ENCODE data around the gene CDADC1. TPM values are rescaled to one million over a fixed set of nuclear protein-coding genes. Genes with fewer than 3 reads are reported as not detected.

CDADC1 gene
- total and polyA plus RNA-seq, 2 experiments from 2014 or later = 9.1 to 12.7 TPM

GRCh38 chr13:49304356-49304755 lies 56.6 kb downstream of the CDADC1 start:
- no peaks in the 10 kb centered on the region for H3K9me3 ChIP-seq (ENCODE audit: low read depth)
- no peak for DNase-seq (ENCODE audit: low read depth in 1 of 2, low spot score in 1 of 2)
- no peak overlapping the region for H3K4me3 ChIP-seq
- TF ChIP-seq CTCF (IDR thresholded peaks at IDR 0.05; ENCODE audit: low read depth, low read length) = no peak
- H3K27me3 ChIP-seq = no peaks in the 10 kb centered on the region
- no peaks in the 10 kb centered on the region for H3K36me3 ChIP-seq
- no peaks in the 10 kb centered on the region for H3K4me1 ChIP-seq (ENCODE audit: low read depth)
- H3K27ac ChIP-seq = no peak overlapping the region

- Histone ChIP-seq H3K4me3 (no peak overlapping the region), H3K27ac (no peak overlapping the region), H3K36me3 (peaks cover 3% of the 10 kb centered on the region), H3K27me3 (no peaks in the 10 kb centered on the region), H3K4me1 (ENCODE audit: low read depth) (no peaks in the 10 kb centered on the region), H3K9me3 (ENCODE audit: low read depth) (no peaks in the 10 kb centered on the region)
- no peak for DNase-seq (ENCODE audit: low read depth in 1 of 2, low spot score in 1 of 2)
- TF ChIP-seq CTCF (IDR thresholded peaks at IDR 0.05; ENCODE audit: low read depth, low read length) = no peak
Observed at GRCh38 chr13:49304763-49305700, 57.3 kb downstream of the CDADC1 start.

- no peak for TF ChIP-seq CTCF (IDR thresholded peaks at IDR 0.05; ENCODE audit: low read depth, low read length)
- Histone ChIP-seq H3K27ac (no peak overlapping the region), H3K36me3 (peaks cover 8% of the 10 kb centered on the region), H3K4me3 (no peak overlapping the region), H3K27me3 (no peaks in the 10 kb centered on the region), H3K4me1 (ENCODE audit: low read depth) (no peaks in the 10 kb centered on the region), H3K9me3 (ENCODE audit: low read depth) (no peaks in the 10 kb centered on the region)
- no peak for DNase-seq (ENCODE audit: low read depth in 1 of 2, low spot score in 1 of 2)
Observed at GRCh38 chr13:49305792-49306425, 58.2 kb downstream of the CDADC1 start.

- no peaks in the 10 kb centered on the region for H3K27me3 ChIP-seq
- H3K36me3 ChIP-seq = peaks cover 8% of the 10 kb centered on the region
- no peak overlapping the region for H3K4me3 ChIP-seq
- H3K4me1 ChIP-seq (ENCODE audit: low read depth) = no peaks in the 10 kb centered on the region
- no peak overlapping the region for H3K27ac ChIP-seq
- TF ChIP-seq CTCF (IDR thresholded peaks at IDR 0.05; ENCODE audit: low read depth, low read length) = no peak
- no peak for DNase-seq (ENCODE audit: low read depth in 1 of 2, low spot score in 1 of 2)
- H3K9me3 ChIP-seq (ENCODE audit: low read depth) = no peaks in the 10 kb centered on the region
Observed at GRCh38 chr13:49307365-49307764, 59.6 kb downstream of the CDADC1 start.

GRCh38 chr13:49308097-49308875 lies 60.6 kb downstream of the CDADC1 start:
- Histone ChIP-seq H3K27ac (no peak overlapping the region), H3K4me1 (ENCODE audit: low read depth) (no peaks in the 10 kb centered on the region), H3K4me3 (no peak overlapping the region), H3K9me3 (ENCODE audit: low read depth) (no peaks in the 10 kb centered on the region), H3K27me3 (no peaks in the 10 kb centered on the region), H3K36me3 (peaks cover 8% of the 10 kb centered on the region)
- DNase-seq (ENCODE audit: low read depth in 1 of 2, low spot score in 1 of 2) = peak in 1 of 2 donors; percentile 81
- TF ChIP-seq CTCF (IDR thresholded peaks at IDR 0.05; ENCODE audit: low read depth, low read length) = no peak

All from cardiac muscle cell (in vitro differentiated cells and primary cell).